Renal cortical epithelial cell (primary cell): ENCODE data around the gene TRIM68. TPM values are rescaled to one million over a fixed set of nuclear protein-coding genes. Genes with fewer than 3 reads are reported as not detected.
A peak's percentile ranks its signal among the peaks of the same experiment; 100 is the strongest.

Source experiments
- DNase-seq: peaks from one replicate; pipeline ENCODE4 v3.0.0-alpha.2; 2011; ENCODE audit warnings: low read depth
- total RNA-seq: library from RNA; depleted of rRNA; stranded (reverse); fragments of >200 nt; gene quantifications from 2 replicates; pipeline ENCODE4 v1.2.3, GENCODE V29; 2014

The TRIM68 gene
- total RNA-seq, 1 donor from 2014 or later = 24.4 TPM

GRCh38 chr11:4606231-4607015, 1.6 kb downstream of the TRIM68 start:
- DNase-seq = peak; percentile 67

GRCh38 chr11:4605057-4605456, 3.0 kb downstream of the TRIM68 start:
- DNase-seq = no peak

DNA sequence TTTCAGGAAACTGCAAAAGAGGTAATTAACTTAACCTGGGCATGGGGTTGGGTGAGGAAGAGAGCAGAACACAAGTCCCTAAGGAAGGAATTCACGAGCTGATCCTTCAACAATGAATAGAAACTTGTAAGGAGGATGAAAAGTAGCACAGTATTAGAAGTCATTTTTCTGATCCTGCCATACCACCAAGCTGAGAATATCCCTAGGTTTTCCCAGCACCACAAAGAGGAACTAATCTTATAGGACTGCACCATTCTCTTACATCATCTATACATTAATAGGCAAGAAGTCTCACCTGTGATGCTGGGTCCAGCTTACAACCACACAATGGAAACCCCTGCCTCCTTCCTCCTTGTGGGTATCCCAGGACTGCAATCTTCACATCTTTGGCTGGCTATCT, 14.3 kb downstream of the TRIM68 start, which contains the start of gene OR52I1:
TSS of gene OR52I1 (plus strand) at position 301 of the 400 bp plus-strand sequence. CDS start at position 301, 0 bp downstream.
- no peak for DNase-seq

DNA sequence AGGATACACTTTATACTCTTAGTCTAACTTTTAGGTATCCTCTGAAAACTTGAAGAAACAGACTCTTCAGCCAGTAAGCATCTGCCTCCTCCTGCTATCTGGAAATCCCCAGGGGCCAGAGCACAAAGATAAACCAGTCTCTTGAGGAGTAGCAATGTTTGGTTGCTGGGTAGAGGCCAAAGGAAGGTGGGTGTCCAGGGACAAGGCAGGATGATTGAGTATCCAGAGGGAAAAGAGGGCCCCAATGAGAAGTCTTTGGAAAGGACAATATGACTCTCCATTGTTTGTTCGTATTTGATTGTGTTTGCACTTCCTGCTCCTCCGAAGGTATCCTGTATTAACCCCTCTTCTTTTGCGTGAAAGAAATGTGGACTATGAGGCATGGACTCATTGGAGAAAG, 19.0 kb downstream of the TRIM68 start:
- no peak for DNase-seq

GRCh38 chr11:4581443-4581842, 26.6 kb downstream of the TRIM68 start, which contains the start of gene OR52I2:
TSS of gene OR52I2 (plus strand) at chr11:4581743.
- DNase-seq = no peak

GRCh38 chr11:4580124-4580523, 27.9 kb downstream of the TRIM68 start:
- no peak for DNase-seq

DNA sequence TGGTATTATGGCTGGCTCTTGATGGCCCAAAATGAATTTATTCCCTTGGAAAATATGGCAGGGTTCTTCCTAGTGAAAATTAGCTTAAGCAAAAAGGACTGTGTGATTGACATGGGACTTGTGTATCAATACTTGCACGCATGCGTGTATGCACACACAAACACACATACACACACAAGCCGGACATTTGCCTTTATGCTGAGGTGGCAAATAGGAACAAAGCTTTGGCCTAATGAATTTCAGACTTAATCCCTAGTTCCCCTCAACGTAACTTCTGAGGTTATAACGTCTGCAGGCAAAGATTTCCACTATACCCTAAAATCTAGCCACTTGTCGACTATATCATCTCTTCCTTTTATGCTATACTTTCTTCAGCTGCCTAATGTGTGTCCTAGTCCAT, 29.4 kb downstream of the TRIM68 start:
- DNase-seq = no peak

- no peak for DNase-seq
Observed at GRCh38 chr11:4577761-4578160, 30.3 kb downstream of the TRIM68 start.

DNA sequence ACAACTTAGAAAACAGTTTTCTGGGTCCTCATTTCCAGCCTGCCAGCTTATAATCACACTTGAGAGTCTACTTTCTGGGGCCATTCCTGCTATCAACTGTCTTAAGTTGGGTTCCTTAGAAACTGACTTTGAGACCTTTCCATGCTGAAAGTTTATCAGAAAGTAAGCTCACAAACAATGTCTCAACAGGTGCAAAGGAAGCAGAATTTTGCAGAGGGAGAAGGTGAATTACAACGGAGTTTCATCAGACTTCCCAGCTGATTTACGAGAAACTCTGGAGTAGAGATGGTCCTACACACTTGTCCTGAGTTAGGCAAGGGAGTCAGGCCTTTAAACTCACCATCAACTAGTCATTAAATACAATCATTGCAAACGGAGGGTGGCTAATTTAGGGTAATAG, 31.2 kb downstream of the TRIM68 start:
- no peak for DNase-seq

- no peak for DNase-seq
Observed at GRCh38 chr11:4569075-4569474, 39.0 kb downstream of the TRIM68 start.

- DNase-seq = no peak
Observed at GRCh38 chr11:4565371-4565770, 42.7 kb downstream of the TRIM68 start.

DNA sequence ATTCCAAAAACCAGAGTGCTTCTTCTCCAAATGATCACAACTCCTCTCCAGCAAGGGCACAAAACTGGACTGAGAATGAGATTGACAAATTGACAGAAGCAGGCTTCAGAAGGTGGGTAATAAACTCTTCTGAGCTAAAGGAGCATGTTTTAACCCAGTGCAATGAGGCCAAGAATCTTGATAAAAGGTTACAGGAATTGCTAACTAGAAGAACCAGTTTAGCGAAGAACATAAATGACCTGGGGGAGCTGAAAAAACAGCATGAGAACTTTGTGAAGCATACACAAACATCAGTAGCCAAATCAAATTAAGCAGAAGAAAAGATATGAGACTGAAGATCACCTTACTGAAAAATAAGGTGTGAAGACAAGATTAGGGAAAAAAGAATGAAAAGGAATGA, 47.6 kb downstream of the TRIM68 start:
- peak; percentile 3 for DNase-seq

GRCh38 chr11:4559527-4560440, 48.2 kb downstream of the TRIM68 start:
- no peak for DNase-seq

GRCh38 chr11:4551346-4551979, 56.6 kb downstream of the TRIM68 start:
- DNase-seq = peak; percentile 20

Other genes with a start within 250 kb of the TRIM68 start
- not detected in 2 replicates for gene OR52B4, start 239.8 kb downstream of the TRIM68 start, total RNA-seq
- gene TRIM21, start 214.5 kb downstream of the TRIM68 start, total RNA-seq = 26.5 and 36.5 TPM in 2 replicates
- gene OR52K2, start 158.9 kb downstream of the TRIM68 start, total RNA-seq = not detected in 2 replicates
- not detected in 2 replicates for gene OR52K1, start 125.6 kb downstream of the TRIM68 start, total RNA-seq
- gene OR52M1, start 63.0 kb downstream of the TRIM68 start, total RNA-seq = not detected in 2 replicates
- gene OR52I2, start 26.5 kb downstream of the TRIM68 start, total RNA-seq = not detected in 2 replicates
- gene OR52I1, start 14.2 kb downstream of the TRIM68 start, total RNA-seq = not detected in 2 replicates
- gene OR51D1, start 29.2 kb upstream of the TRIM68 start, total RNA-seq = not detected in 2 replicates
- not detected in 2 replicates for gene OR51E1, start 35.8 kb upstream of the TRIM68 start, total RNA-seq
- gene OR51E2, start 89.6 kb upstream of the TRIM68 start, total RNA-seq = not detected in 2 replicates
- gene MMP26, start 96.6 kb upstream of the TRIM68 start, total RNA-seq = not detected in 2 replicates
- gene OR51F1, start 161.7 kb upstream of the TRIM68 start, total RNA-seq = not detected in 2 replicates
- gene OR52R1, start 196.1 kb upstream of the TRIM68 start, total RNA-seq = not detected in 2 replicates
- gene OR51F2, start 213.1 kb upstream of the TRIM68 start, total RNA-seq = not detected in 2 replicates
- not detected in 2 replicates for gene OR51S1, start 241.0 kb upstream of the TRIM68 start, total RNA-seq